Mammary epithelial cell (primary cell): Measurements from ENCODE around the gene ARHGAP44.

Source experiments
- EZH2 ChIP-seq: IDR thresholded peaks from 2 replicates; pipeline ENCODE4 v1.6.1; 2012; ENCODE audit warnings: low read length, inconsistent platforms, borderline replicate concordance
- TF ChIP-seq, protein P1 (sequence below), 2 donors: IDR thresholded peaks in 1 of 2; conservative IDR thresholded peaks in 1 of 2; 2 replicates each; pipeline ENCODE4 v1.5.1; 2011 to 2012; ENCODE audit warnings: inconsistent platforms in 2 of 2, low read length in 2 of 2, mild to moderate bottlenecking in 2 of 2, control low read depth in 1 of 2, low read depth in 1 of 2; ENCODE audit not compliant: insufficient read depth in 1 of 2; ENCODE audit errors: extremely low read depth in 1 of 2

DNA sequence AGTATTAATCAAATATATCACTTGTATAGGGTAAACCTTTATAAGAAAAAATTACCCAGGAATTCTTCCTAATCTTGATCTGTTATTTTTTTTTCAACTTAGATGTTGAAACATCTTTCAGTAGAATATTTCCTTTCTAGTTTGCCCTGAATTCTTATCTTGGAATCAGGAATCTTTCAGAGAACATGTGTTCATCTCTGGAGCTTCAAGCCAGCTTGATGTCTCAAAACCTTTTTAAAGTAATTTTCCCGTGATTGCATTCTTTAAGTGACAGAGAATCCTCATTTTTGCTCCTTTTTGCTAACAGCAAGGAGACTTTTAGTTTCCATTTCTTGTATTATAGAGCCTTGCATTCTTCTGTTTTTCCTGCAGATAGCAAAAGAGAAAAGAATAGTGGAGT, 137.7 kb downstream of the ARHGAP44 start:
- TF ChIP-seq, protein P1, sequence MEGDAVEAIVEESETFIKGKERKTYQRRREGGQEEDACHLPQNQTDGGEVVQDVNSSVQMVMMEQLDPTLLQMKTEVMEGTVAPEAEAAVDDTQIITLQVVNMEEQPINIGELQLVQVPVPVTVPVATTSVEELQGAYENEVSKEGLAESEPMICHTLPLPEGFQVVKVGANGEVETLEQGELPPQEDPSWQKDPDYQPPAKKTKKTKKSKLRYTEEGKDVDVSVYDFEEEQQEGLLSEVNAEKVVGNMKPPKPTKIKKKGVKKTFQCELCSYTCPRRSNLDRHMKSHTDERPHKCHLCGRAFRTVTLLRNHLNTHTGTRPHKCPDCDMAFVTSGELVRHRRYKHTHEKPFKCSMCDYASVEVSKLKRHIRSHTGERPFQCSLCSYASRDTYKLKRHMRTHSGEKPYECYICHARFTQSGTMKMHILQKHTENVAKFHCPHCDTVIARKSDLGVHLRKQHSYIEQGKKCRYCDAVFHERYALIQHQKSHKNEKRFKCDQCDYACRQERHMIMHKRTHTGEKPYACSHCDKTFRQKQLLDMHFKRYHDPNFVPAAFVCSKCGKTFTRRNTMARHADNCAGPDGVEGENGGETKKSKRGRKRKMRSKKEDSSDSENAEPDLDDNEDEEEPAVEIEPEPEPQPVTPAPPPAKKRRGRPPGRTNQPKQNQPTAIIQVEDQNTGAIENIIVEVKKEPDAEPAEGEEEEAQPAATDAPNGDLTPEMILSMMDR (conservative IDR thresholded peaks at IDR 0.05 in 1 of 2, IDR thresholded peaks at IDR 0.05 in 1 of 2; ENCODE audit: extremely low read depth in 1 of 2, insufficient read depth in 1 of 2, low read depth in 1 of 2, low read length in 2 of 2): no peak
- no peak for TF ChIP-seq EZH2
